Limb (tissue), 2 donors: ENCODE measurements around the gene PSMD3.
A peak's percentile ranks its signal among the peaks of the same experiment; 100 is the strongest.

Experiments
- DNase-seq, 2 donors: peaks; one replicate each; pipeline ENCODE4 v3.0.0-alpha.2; 2016; ENCODE audit errors: extremely low spot score in 2 of 2

PSMD3 gene

GRCh38 chr17:40022497-40022896 is 41.9 kb downstream of the PSMD3 start:
- no peak for DNase-seq

DNA sequence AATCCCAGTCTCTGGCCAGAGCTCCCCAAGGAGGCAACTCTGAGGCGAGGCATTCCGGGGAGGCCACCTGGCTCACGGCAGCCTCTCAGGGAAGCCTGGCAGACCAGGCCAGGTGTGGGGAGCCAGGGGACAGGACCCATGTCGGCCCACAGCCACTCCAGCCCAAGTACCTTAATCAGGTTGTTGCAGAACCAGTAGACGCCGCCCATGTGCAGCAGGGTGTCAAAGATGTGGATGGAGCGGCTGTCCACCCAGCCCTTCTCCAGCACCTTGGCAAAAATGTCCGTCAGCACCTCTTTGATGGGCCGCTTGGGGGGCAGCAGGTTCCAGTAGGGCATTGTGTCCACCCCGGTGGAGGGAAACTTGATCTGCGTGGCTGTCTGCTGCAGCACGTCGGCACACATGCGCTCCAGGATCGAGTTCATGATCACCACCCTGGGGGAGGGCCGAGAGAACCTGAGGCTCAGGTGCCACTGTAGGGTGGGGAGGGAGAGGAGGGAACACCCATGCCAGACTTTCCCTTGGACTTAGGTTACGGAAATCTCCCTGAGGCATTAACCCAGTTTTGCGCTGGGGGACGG is 42.4 kb downstream of the PSMD3 start:
- DNase-seq, result no peak

DNA sequence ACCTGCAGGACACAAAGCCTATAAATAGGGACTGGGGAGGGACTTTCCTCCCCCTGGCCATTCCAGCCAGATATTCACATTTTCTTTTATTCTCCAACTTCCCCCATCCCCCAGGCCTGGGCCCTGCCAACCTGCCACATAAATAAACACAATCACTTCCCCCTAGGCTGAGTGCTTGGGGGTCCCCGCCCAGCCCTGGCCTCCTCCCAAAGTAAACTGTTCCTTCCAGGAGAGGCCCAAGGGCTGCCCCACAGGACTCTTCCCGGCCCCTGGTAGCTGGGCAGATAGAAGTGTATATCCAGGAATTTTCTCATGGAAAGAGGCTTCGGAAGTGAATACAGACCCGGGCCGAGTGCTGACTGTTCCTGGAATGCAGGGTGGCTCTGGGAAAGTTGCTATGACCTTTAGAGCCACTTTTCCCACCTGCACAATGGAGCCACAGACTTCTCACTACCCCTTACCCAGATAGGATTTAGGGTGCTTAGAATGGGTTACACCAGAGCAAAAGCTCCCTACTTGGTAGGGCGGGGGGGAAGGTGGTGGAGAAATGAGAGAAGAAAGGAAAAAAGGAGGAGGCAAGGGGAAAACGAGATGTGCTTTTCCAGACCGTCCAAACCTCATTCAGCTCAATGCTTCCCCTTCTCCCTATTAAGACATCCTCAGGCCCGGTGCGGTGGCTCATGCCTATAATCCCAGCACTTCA is 43.1 kb downstream of the PSMD3 start:
- no peak for DNase-seq

GRCh38 chr17:40024901-40025300 is 44.3 kb downstream of the PSMD3 start:
- DNase-seq, result no peak

- DNase-seq, result no peak
These were observed 45.0 kb downstream of the PSMD3 start for GRCh38 chr17:40025559-40025958.

DNA sequence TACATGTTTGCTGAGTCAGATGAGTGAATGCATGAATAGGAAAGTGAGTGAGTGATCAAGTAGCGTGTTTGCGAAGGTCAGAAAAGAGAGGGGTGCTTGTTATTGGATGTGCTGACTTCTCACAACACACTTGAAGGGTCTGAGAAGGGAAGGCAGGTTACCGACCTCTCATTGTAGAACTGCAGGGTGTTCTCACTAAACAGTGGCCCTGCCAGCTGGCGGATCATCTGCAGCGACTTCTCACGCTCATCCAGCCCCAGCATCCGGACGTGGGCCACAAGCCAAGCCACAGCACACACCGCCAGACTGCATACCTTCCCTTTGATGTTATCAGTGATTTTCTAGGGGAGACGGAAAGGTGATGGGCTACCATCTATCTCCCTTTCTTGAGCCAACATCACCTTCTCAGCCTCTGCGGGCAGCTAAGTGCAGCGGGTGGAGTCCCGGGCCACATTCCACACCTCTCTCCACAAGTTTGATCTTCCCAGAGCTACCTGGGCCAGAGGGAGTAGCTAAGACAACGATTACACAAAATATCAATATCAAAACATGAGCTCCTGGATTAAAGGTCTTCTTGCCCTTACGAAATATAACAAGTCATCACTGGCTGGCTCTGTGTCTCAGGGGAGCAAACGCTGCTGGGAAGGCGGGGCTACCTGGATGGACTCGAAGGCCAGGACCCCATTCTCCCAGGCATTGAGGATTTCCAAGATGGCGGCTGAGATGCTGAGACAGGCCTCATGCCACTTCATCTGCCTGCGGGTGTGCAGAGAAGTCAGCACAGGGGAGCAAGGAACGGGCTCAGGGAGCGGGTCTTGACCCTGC is 45.6 kb downstream of the PSMD3 start:
- no peak for DNase-seq

DNA sequence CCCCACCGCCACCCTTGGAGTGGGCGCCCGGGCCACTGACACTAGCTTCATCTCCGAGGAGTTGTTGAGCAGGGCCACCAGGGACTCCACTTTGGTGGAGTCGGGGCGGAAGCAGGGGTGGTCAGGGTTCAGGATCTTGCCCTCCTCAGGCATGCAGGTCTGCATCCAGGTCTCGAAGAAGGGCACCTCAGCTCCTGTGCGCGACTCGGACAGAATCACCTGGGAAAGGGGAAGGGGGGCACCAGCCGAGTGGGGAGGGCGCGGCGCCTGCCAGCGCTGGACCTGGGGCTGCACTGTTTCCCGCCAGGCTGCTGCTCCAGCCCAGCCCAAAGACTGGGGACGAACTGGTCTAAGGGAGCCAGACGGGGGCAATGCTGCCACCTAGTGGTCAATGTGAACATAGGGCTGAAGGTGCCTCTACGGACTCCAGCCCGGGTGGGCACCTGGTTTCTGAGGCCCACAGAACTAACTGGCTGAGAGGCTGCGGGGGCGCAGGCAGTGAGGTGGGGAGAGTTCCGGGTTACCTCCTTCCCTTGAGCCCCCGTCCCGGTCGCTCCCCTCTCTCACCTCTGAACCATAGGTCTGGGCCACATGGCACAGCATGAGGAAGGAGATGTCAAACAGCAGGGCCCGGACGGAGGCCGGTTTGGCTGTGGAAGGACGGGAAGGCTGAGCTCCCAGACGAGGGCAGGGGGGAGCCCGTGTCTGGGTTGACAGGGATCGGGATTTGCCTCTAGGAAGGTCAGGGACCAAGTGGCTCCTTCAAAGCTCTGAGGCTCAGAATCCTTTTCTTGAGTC is 46.4 kb downstream of the PSMD3 start:
- DNase-seq, result peak; percentile 77 to 82

DNA sequence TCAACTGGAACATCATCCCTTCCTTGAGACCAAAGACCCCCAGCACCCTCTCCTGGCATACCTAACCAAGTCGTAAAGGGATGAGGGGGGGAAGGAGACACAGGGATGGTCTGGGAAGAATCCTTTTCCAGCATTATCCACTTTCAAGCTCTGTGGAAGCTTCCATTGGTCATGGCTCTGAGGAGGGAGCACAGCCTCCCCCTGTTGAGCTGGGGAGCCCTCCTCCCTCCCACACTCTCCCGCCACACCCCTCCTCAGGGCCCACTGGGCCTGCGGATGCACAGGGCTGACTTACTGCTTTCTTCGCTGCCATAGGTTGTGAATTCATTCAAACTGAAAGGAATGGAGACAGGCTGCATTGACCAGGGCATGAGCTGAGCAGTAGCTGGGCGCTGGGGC is 47.0 kb downstream of the PSMD3 start:
- DNase-seq, result no peak

DNA sequence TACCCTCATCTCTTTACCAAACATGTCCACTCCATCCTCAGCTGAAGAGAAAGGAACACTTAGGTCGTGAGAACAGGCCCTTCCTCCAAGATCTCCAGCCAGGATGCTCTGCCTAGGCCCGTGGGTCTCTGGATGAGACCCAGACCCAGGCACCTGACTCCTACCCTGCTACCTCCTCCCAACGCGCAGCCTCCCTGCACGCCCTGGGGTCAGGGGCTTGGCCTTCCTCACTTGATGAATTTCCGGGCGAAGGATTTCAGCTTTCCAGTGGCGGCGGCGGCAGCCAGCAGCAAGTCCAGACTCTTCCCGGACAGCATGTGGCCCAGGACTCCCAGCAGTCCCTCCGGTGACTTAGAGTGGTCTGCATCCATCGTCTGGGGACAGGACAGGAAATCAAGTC is 48.0 kb downstream of the PSMD3 start:
- DNase-seq, result no peak

- no peak for DNase-seq
These were observed 51.1 kb downstream of the PSMD3 start for GRCh38 chr17:40031706-40032105.

DNA sequence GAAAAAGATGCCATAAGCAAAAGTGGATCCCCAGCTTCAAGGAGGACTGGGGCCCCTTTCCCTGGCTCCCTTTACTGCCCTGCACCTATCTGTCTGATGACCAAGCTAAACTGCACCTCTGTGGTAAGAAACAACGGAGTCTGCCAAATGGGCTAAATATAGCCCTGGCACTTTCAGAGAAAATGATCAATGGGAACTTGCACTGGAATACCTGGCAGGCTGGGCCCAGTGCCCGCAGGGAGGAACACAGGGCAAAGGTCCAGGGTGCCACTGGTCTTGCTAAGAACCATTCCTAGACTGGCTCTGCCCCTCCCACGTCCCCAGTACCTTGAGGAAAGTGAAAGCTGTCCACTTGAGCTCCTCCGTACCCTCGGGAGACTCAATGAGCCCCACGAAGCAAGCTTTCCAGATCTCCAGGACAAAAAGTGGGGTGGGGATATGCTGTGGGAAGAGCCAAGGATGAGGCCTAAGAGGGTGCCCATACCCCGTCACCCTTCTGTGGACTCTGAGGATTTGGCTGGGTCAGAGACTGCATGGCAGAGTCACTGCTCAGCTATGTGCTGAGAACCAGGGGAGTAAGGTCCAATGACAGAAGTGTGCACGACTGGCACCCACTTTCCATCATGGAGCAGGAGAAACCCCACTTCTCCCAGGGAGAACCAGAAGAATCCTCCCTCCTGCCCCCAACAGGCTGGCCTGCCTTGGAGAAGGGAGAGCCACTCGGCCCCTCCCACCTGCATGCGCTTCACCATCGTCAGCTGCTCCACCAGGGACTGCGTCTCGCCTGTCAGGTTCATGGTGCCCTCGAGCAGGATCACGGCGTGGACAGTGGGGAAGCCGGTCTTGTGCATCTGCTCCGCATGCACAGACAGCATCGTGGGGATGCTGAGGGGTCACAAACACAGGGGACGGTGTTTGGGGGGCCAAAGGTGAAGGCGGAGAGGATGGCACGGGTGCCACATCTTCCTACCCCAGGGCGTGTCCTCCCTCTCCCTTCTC is 52.0 kb downstream of the PSMD3 start:
- no peak for DNase-seq

- DNase-seq, result no peak
These were observed 52.7 kb downstream of the PSMD3 start for GRCh38 chr17:40033339-40033738.

GRCh38 chr17:40034426-40035161 is 54.0 kb downstream of the PSMD3 start:
- DNase-seq, result no peak

GRCh38 chr17:40035162-40035559 is 54.6 kb downstream of the PSMD3 start:
- no peak for DNase-seq

DNA sequence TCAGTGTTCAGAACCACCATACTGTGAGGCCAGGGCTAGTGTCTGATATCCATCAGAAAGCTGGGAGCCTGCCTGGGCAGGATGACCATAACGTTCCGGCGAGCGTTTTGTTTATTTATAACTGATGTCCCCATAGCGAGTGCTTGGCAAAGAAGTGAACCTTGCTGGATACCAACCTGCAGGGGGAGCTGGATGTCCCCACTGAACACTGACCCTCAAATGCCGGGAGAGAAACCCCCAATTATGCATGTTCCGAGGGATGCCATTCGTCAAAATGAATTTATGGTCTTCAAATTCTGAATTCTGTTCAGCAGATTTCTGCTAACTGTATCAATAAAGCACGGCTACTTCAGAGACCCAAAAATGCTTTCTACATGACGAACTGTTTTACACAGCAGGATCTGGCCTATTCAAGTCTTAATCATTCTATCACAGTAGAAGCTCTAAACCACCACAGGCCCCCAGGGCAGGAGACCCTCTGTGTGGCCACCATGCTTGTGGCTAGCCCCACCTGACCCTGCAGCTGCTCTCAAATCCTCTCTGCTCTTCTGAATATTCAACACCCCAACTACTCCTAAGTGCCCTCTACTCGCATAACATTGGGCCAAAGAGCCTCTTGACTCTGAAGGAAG is 58.4 kb downstream of the PSMD3 start:
- peak in 1 of 2 donors; percentile 69 for DNase-seq

DNA sequence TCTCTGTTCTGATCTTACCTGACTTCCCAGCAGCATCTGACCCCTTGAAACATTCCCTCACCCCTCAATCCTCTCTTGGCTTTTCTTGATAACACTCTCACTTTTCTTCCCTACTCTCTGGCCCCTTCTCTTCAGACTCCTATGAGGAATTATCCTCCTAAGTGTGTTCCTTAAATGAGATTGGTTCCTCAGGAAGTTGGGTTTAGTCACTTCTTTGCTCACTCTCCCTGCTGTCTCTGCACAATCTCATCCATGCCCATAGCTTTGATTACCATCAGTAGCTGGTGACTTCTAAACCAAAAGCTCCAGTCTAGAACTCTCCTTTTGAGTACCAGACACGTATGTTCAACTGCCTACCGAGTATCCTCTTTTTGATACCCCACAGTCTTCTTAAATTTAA is 60.6 kb downstream of the PSMD3 start:
- DNase-seq, result no peak
